IPS-20b (cell line): ENCODE measurements around the gene CACNA1B.

Experiments used
- H3K27ac ChIP-seq: one replicate; pipeline ENCODE4 v1.5.1; 2013; ENCODE audit warnings: low read length
- H3K27me3 ChIP-seq: 2 replicates; pipeline ENCODE4 v1.6.1; 2013; ENCODE audit warnings: mild to moderate bottlenecking, low read length, inconsistent platforms; ENCODE audit not compliant: insufficient read depth
- H3K36me3 ChIP-seq: 2 replicates; pipeline ENCODE4 v1.6.1; 2013; ENCODE audit warnings: low read depth, mild to moderate bottlenecking, inconsistent platforms, low read length, moderate library complexity; ENCODE audit not compliant: insufficient read depth
- H3K4me1 ChIP-seq: 2 replicates; pipeline ENCODE4 v1.6.1; 2013; ENCODE audit warnings: mild to moderate bottlenecking, control low read depth, inconsistent platforms, low read length, moderate library complexity; ENCODE audit not compliant: insufficient read depth
- H3K4me3 ChIP-seq: 2 replicates; pipeline ENCODE4 v1.5.1; 2013; ENCODE audit warnings: mild to moderate bottlenecking, low read length, inconsistent platforms
- H3K9ac ChIP-seq: 2 replicates; pipeline ENCODE4 v1.6.1; 2013; ENCODE audit warnings: low read depth, mild to moderate bottlenecking, inconsistent platforms, low read length, moderate library complexity
- H3K9me3 ChIP-seq: 2 replicates; pipeline ENCODE4 v1.6.1; 2013; ENCODE audit warnings: mild to moderate bottlenecking, low read depth, low read length, inconsistent platforms; ENCODE audit not compliant: insufficient read depth

Gene CACNA1B

GRCh38 chr9:137836831-137837241, 40.7 kb upstream of the CACNA1B start:
- no peak overlapping the region for H3K4me3 ChIP-seq
- no peaks in the 10 kb centered on the region for H3K27me3 ChIP-seq
- no peaks in the 10 kb centered on the region for H3K9me3 ChIP-seq
- H3K4me1 ChIP-seq, result no peaks in the 10 kb centered on the region
- H3K27ac ChIP-seq, result no peak overlapping the region
- no peak overlapping the region for H3K9ac ChIP-seq
- peaks cover 36% of the 10 kb centered on the region; the same call in 1 of the 2 replicates for H3K36me3 ChIP-seq

DNA sequence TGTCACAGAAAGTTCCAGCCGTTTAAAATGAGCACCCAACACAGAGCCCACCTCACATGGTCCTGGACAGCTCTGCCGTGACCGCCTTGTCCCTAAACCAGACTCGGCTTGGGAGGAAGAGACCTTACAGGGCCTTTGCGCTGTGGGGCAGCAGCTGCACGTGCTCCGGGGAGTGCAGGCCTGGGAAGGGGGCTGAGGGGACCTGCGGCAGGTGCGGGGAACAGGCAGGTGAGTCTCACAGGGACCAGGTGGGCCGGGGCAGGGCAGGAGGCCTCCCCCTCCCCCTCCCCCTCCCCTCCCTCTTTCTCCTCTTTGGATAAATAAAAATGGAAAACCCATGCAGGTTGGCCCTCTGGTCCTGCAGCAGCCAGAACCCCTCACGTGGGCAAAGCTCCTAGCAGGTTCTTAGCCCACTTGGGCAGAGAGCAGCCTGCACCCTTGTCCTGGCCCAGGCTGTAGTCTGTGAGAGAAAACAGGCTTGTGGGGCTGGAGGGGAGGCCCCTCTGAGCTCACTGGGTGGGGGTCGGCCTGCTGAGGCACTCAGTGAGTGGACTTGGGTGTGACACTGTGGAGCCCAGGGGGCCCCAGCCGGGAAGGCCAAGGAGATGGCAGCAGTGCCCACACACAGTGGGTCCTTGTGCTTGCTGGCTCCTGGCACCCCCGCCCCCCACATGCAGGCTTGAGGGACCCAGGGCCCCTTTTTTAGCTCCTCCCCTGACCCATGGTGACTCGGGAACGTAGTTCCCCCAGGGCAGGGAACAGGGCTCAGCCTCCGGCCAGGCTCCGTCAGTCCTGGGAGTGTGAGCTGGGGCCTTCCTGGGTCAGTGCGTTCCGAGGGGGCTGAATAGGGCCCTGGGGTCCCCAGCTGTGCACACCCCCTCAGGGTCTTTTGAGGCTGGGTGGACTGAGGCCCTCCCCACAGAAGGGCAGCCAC, 40.0 kb upstream of the CACNA1B start:
- peaks cover 34% of the 10 kb centered on the region; the same call in 1 of the 2 replicates for H3K36me3 ChIP-seq
- H3K27ac ChIP-seq, result no peak overlapping the region
- H3K9me3 ChIP-seq, result no peaks in the 10 kb centered on the region
- H3K9ac ChIP-seq, result no peak overlapping the region
- H3K4me1 ChIP-seq, result no peaks in the 10 kb centered on the region
- no peaks in the 10 kb centered on the region for H3K27me3 ChIP-seq
- no peak overlapping the region for H3K4me3 ChIP-seq

- H3K9me3 ChIP-seq, result no peaks in the 10 kb centered on the region
- no peaks in the 10 kb centered on the region for H3K27me3 ChIP-seq
- no peak overlapping the region for H3K4me3 ChIP-seq
- no peak overlapping the region for H3K9ac ChIP-seq
- H3K36me3 ChIP-seq, result peaks cover 29% of the 10 kb centered on the region; the same call in 1 of the 2 replicates
- no peaks in the 10 kb centered on the region for H3K4me1 ChIP-seq
- no peak overlapping the region for H3K27ac ChIP-seq
Measured at GRCh38 chr9:137838576-137838975, 39.0 kb upstream of the CACNA1B start.

GRCh38 chr9:137843355-137843754, 34.2 kb upstream of the CACNA1B start:
- no peaks in the 10 kb centered on the region for H3K9me3 ChIP-seq
- no peaks in the 10 kb centered on the region for H3K36me3 ChIP-seq
- H3K9ac ChIP-seq, result no peak overlapping the region
- no peak overlapping the region for H3K27ac ChIP-seq
- H3K27me3 ChIP-seq, result no peaks in the 10 kb centered on the region
- H3K4me1 ChIP-seq, result no peaks in the 10 kb centered on the region
- H3K4me3 ChIP-seq, result no peak overlapping the region

GRCh38 chr9:137851516-137852267, 25.9 kb upstream of the CACNA1B start:
- Histone ChIP-seq H3K9ac (no peak overlapping the region), H3K27me3 (no peaks in the 10 kb centered on the region), H3K36me3 (no peaks in the 10 kb centered on the region), H3K4me1 (peaks cover 5% of the 10 kb centered on the region; the same call in 1 of the 2 replicates), H3K9me3 (0 out of 2 replicates have a peak, but pooled peaks cover 2% of the 10 kb centered on the region), H3K27ac (no peak overlapping the region), H3K4me3 (no peak overlapping the region; the same call in 1 of the 2 replicates)

DNA sequence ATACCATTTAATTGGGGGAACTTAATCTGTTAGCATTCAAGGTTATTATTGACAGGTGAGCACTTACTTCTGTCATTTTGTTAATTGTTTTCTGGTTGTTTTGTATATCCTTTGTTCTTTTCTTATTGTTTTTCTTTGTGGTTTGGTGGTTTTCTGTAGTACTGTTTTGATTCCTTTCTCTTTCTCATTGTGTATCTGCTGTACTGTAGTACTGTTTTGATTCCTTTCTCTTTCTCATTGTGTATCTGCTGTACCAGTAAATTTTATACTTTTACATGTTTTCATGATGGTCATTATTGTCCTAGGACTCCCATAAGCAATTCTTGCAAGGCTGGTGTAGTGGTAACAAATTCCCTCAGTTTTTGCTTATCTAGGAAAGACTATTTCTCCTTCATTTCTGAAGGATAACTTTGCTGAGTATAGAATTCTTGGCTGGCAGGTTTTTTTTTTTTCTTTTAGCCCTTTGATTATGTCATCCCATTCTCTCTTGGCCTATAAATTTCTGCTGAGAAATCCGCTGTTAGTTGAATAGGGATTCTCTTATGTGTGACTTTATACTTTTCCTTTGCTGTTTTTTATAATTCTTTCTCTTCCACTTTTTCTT, 24.1 kb upstream of the CACNA1B start:
- 0 out of 2 replicates have a peak, but pooled peaks cover 2% of the 10 kb centered on the region for H3K9me3 ChIP-seq
- no peaks in the 10 kb centered on the region for H3K27me3 ChIP-seq
- H3K4me3 ChIP-seq, result no peak overlapping the region
- H3K9ac ChIP-seq, result no peak overlapping the region
- no peak overlapping the region for H3K27ac ChIP-seq
- no peaks in the 10 kb centered on the region for H3K36me3 ChIP-seq
- H3K4me1 ChIP-seq, result peaks cover 5% of the 10 kb centered on the region; the same call in 1 of the 2 replicates

DNA sequence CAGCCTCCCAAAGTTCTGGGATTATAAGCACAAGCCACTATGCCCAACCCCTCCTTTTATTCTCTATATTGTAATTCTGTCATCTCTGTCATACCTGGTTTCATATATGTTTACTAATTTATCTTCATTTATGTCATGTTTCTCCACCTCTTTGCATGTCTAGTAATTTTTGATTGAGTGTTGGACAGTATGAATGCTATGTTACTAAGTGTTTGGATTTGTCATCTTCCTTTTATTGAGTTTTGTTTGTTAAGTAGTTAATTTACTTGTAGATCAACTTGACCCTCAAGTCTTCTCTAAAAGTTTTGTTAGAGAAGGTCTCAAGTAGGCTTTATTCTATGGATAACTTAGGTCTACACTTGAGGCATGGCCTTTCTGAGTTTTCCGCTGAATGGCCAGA, 17.2 kb upstream of the CACNA1B start:
- Histone ChIP-seq H3K9ac (no peak overlapping the region), H3K27ac (no peak overlapping the region), H3K9me3 (no peaks in the 10 kb centered on the region), H3K36me3 (no peaks in the 10 kb centered on the region), H3K27me3 (no peaks in the 10 kb centered on the region), H3K4me3 (no peak overlapping the region), H3K4me1 (no peaks in the 10 kb centered on the region)

GRCh38 chr9:137865581-137866145, 11.9 kb upstream of the CACNA1B start:
- H3K27me3 ChIP-seq, result no peaks in the 10 kb centered on the region
- no peak overlapping the region for H3K9ac ChIP-seq
- H3K9me3 ChIP-seq, result no peaks in the 10 kb centered on the region
- H3K27ac ChIP-seq, result no peak overlapping the region
- H3K4me3 ChIP-seq, result no peak overlapping the region
- no peaks in the 10 kb centered on the region for H3K4me1 ChIP-seq
- no peaks in the 10 kb centered on the region for H3K36me3 ChIP-seq

DNA sequence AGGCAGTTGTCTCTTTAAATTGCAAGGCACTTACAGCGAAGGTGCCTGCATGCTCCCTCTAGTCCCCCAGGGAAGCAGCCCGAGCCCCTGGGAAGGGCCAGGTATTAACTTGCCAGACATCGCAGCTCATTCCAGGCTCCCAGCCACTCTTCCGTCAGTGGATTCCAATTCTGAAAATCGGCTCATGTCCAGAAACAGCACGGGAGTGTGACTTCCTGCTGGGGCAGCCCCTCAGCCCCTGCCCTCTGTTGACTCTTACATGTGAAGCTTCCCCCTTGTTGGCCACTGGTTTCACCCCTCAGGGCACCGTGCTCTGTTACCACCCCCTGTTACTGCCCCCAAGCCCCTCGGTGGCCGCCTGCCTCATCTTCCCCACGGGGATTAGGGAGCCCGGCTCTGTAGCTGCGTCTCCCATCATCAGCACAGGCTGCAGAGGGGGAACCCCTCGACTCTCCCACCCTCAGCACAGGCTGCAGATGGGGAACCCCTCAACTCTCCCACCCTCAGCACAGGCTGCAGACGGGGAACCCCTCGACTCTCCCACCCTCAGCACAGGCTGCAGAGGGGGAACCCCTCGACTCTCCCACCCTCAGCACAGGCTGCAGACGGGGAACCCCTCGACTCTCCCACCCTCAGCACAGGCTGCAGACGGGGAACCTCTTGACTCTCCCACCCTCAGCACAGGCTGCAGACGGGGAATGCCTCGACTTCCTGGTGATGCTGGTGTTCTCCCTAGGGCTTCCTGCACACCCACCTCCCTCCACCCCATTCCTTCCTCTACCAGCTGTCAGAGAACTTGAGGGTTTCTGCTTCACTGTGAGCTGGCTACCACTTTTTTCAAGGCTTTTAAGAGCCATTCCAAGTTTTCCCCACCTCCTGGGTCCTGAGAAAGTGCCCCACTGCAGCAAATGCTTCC, 11.1 kb upstream of the CACNA1B start:
- Histone ChIP-seq H3K4me1 (no peaks in the 10 kb centered on the region), H3K27me3 (no peaks in the 10 kb centered on the region; the same call in 1 of the 2 replicates), H3K4me3 (no peak overlapping the region), H3K9me3 (no peaks in the 10 kb centered on the region), H3K36me3 (no peaks in the 10 kb centered on the region), H3K27ac (no peak overlapping the region), H3K9ac (no peak overlapping the region)

GRCh38 chr9:137870432-137870831, 7.2 kb upstream of the CACNA1B start:
- H3K27me3 ChIP-seq, result peaks cover 23% of the 10 kb centered on the region
- no peak overlapping the region for H3K27ac ChIP-seq
- H3K36me3 ChIP-seq, result no peaks in the 10 kb centered on the region
- no peak overlapping the region for H3K9ac ChIP-seq
- H3K4me1 ChIP-seq, result no peaks in the 10 kb centered on the region
- H3K9me3 ChIP-seq, result no peaks in the 10 kb centered on the region
- no peak overlapping the region for H3K4me3 ChIP-seq
